ENCODE results near the gene KCNQ1OT1. TPM values are rescaled to one million over a fixed set of nuclear protein-coding genes. Genes with fewer than 3 reads are reported as not detected.

Gene KCNQ1OT1
- total and polyA plus RNA-seq, 2 of the 4 experiments (the other 2 are of a cell fraction), result 0.14 to 2.0 TPM

DNA sequence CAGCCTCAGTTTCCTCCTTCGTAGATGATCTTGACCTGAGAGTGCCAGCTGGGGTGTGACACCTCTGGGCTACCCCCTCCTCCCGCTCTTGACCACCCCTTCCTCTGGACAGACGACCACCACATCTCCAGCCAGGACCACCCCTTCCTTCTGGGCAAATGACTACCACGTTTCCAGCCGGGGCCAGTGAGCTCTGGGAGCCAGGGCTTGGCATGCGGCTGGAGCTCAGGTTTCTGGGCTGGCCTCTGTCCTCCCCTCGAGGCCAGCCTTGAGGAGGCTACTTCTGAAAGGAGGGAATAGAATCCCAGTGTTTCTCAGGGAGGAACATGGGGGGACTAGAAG lies 120.9 kb downstream of the KCNQ1OT1 start:
- no peak overlapping the region for H4K91ac ChIP-seq (ENCODE audit: insufficient read depth, low read depth, low read length)
- no peak overlapping the region for H3K56ac ChIP-seq (ENCODE audit: extremely low read depth, insufficient read depth, low read length)
- no peak overlapping the region for H2AK9ac ChIP-seq (replicated peaks; ENCODE audit: low read depth, low read length, poor library complexity)
- no peak overlapping the region for H3K14ac ChIP-seq (replicated peaks; ENCODE audit: low read depth, low read length)
- no peak overlapping the region for H2BK120ac ChIP-seq (ENCODE audit: low read depth, low read length)
- no peaks in the 10 kb centered on the region for H3K4me1 ChIP-seq (ENCODE audit: control insufficient read depth, insufficient read depth, low read length)
- no peak overlapping the region for H2BK15ac ChIP-seq (ENCODE audit: low read depth, low read length)
- H4K8ac ChIP-seq (ENCODE audit: low read depth in 2 of 2, low read length in 2 of 2), result no peak overlapping the region
- TF ChIP-seq MAZ (IDR thresholded peaks at IDR 0.05; ENCODE audit: borderline replicate concordance, low read depth, low read length), result no peak
- TF ChIP-seq, protein P1, sequence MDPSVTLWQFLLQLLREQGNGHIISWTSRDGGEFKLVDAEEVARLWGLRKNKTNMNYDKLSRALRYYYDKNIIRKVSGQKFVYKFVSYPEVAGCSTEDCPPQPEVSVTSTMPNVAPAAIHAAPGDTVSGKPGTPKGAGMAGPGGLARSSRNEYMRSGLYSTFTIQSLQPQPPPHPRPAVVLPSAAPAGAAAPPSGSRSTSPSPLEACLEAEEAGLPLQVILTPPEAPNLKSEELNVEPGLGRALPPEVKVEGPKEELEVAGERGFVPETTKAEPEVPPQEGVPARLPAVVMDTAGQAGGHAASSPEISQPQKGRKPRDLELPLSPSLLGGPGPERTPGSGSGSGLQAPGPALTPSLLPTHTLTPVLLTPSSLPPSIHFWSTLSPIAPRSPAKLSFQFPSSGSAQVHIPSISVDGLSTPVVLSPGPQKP (IDR thresholded peaks at IDR 0.05; ENCODE audit: borderline replicate concordance, low read depth, low read length), result no peak
- no peak for TF ChIP-seq NFE2L2 (IDR thresholded peaks at IDR 0.05; ENCODE audit: low read depth, low read length)
- no peak for TF ChIP-seq FOS (IDR thresholded peaks at IDR 0.05; ENCODE audit: low read depth, low read length)
- no peak for TF ChIP-seq CHD1 (IDR thresholded peaks at IDR 0.05; ENCODE audit: low read depth, low read length)
- TF ChIP-seq MAFK (IDR thresholded peaks at IDR 0.05; ENCODE audit: low read depth, low read length), result no peak
- no peak for TF ChIP-seq RAD21 (IDR thresholded peaks at IDR 0.05; ENCODE audit: low read length)
- TF ChIP-seq BHLHE40 (IDR thresholded peaks at IDR 0.05; ENCODE audit: low read depth, low read length), result no peak
- TF ChIP-seq SMC3 (IDR thresholded peaks at IDR 0.05; ENCODE audit: low read depth, low read length), result no peak
- TF ChIP-seq MXI1 (IDR thresholded peaks at IDR 0.05; ENCODE audit: borderline replicate concordance, low read depth, low read length), result no peak
- no peak for TF ChIP-seq POLR2A (IDR thresholded peaks at IDR 0.05; ENCODE audit: low read depth, low read length)
- TF ChIP-seq RFX5 (IDR thresholded peaks at IDR 0.05; ENCODE audit: low read depth, low read length), result no peak
- TF ChIP-seq, protein P2, sequence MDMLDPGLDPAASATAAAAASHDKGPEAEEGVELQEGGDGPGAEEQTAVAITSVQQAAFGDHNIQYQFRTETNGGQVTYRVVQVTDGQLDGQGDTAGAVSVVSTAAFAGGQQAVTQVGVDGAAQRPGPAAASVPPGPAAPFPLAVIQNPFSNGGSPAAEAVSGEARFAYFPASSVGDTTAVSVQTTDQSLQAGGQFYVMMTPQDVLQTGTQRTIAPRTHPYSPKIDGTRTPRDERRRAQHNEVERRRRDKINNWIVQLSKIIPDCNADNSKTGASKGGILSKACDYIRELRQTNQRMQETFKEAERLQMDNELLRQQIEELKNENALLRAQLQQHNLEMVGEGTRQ (IDR thresholded peaks at IDR 0.05; ENCODE audit: low read depth, low read length), result no peak
- TF ChIP-seq, protein P3, sequence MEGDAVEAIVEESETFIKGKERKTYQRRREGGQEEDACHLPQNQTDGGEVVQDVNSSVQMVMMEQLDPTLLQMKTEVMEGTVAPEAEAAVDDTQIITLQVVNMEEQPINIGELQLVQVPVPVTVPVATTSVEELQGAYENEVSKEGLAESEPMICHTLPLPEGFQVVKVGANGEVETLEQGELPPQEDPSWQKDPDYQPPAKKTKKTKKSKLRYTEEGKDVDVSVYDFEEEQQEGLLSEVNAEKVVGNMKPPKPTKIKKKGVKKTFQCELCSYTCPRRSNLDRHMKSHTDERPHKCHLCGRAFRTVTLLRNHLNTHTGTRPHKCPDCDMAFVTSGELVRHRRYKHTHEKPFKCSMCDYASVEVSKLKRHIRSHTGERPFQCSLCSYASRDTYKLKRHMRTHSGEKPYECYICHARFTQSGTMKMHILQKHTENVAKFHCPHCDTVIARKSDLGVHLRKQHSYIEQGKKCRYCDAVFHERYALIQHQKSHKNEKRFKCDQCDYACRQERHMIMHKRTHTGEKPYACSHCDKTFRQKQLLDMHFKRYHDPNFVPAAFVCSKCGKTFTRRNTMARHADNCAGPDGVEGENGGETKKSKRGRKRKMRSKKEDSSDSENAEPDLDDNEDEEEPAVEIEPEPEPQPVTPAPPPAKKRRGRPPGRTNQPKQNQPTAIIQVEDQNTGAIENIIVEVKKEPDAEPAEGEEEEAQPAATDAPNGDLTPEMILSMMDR (conservative IDR thresholded peaks at IDR 0.05; ENCODE audit: low read depth, low read length), result no peak
- TF ChIP-seq RCOR1 (IDR thresholded peaks at IDR 0.05; ENCODE audit: insufficient replicate concordance, low read length), result no peak
- TF ChIP-seq CEBPB (IDR thresholded peaks at IDR 0.05; ENCODE audit: low read depth, low read length), result no peak
- H3K4me3 ChIP-seq (ENCODE audit: insufficient read depth, low read depth, low read length), result no peak overlapping the region
- H2AFZ ChIP-seq (replicated peaks; ENCODE audit: low read length, poor library complexity), result no peak overlapping the region
- ChIA-PET CTCF (no interaction called here), POLR2A (ENCODE audit: unreplicated experiment) (no interaction called here)
- no peak overlapping the region for H3K4me2 ChIP-seq (ENCODE audit: low read depth, low read length)
- no peak overlapping the region for H3K18ac ChIP-seq (ENCODE audit: low read depth, low read length)
- no peak overlapping the region for H2BK20ac ChIP-seq (ENCODE audit: low read depth, low read length)
- BruUV-seq (replicated peaks), result no TSS peak
- H2BK5ac ChIP-seq (ENCODE audit: low read depth, low read length, poor library complexity, severe bottlenecking), result no peak overlapping the region
- peaks cover 20% of the 10 kb centered on the region; the same call in 1 of the 2 replicates for H3K27me3 ChIP-seq (ENCODE audit: control insufficient read depth, insufficient read depth, low read length)
- no peak overlapping the region for H4K5ac ChIP-seq (ENCODE audit: low read depth, low read length)
- H3K9ac ChIP-seq (ENCODE audit: low read depth, low read length), result no peak overlapping the region
- in situ Hi-C loops (cut with MboI; ENCODE audit: low sequenced_read_pairs) (no loop called here), dilution Hi-C loops (cut with HindIII; ENCODE audit: low sequenced_read_pairs, unreplicated experiment) (no loop called here), intact Hi-C loops (cut with micrococcal nuclease) (no loop called here)
- WGBS, 2 experiments (ENCODE audit: extremely low coverage in 2 of 2, insufficient read length in 1 of 2), result 100% methylated on average over 1 of the region's 7 CpGs; no CpG with 5 or more reads in 1 of the 2 experiments
- H3K79me1 ChIP-seq (ENCODE audit: low read depth in 1 of 2, low read length in 2 of 2), result no peaks in the 10 kb centered on the region
- no peaks in the 10 kb centered on the region for H3K9me1 ChIP-seq (ENCODE audit: insufficient read depth, low read length)
- no peak for DNase-seq
- H3K36me3 ChIP-seq (ENCODE audit: control insufficient read depth, insufficient read depth, low read length), result no peaks in the 10 kb centered on the region
- no peaks in the 10 kb centered on the region for H4K20me1 ChIP-seq (ENCODE audit: insufficient read depth, low read length)
- no peak for ATAC-seq (ENCODE audit: low read depth)
- H3K4ac ChIP-seq (ENCODE audit: low read depth, low read length), result no peak overlapping the region
- H2AK5ac ChIP-seq (ENCODE audit: low read depth, low read length), result no peak overlapping the region
- no peak overlapping the region for H3K23ac ChIP-seq (ENCODE audit: low read depth, low read length)
- H3K9me3 ChIP-seq (ENCODE audit: control insufficient read depth, insufficient read depth, low read length), result no peaks in the 10 kb centered on the region
- no peak overlapping the region for H3K27ac ChIP-seq (ENCODE audit: insufficient read depth, low read length)
